Gastrocnemius medialis (tissue), 4 donors: Measurements from ENCODE around the gene SNCG.

Experiments
- POLR2A ChIP-seq, 2 donors: fragments of 450-650 bp; IDR thresholded peaks; one replicate each; pipeline ENCODE4 v1.6.1; 2017; ENCODE audit warnings: antibody characterized with exemption in 2 of 2, mild to moderate bottlenecking in 2 of 2, moderate library complexity in 2 of 2
- TF ChIP-seq, protein P1 (sequence below), 5 experiments: fragments of 450-650 bp in 3 of 5; fragments of 200-600 bp in 2 of 5; sonication (generic) in 2 of 5; IDR thresholded peaks in 4 of 5; conservative IDR thresholded peaks in 1 of 5; 1 replicate in 4 of 5; 2 replicates in 1 of 5; pipeline ENCODE4 v1.5.1; 2016 to 2019; ENCODE audit warnings: antibody characterized with exemption in 5 of 5, mild to moderate bottlenecking in 3 of 5, moderate library complexity in 3 of 5

DNA sequence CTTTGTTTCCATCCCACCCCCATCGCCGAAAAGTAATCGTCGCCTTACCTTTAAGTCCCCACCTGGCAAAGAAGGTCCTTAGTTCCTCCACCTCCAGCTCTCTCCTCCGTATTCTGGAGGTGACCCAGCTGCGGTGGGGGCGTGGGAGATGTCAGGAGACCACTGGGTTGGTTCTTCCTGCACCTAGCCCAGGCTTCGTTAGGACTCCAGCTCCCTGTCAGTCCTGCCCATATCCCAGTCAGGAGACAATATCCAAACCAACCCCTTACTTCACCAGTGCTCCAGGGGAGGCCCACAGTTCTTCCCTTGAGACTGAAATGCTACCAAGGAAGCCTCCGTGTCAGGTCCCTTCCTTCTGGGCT lies 10.6 kb downstream of the SNCG start:
- TF ChIP-seq, protein P1, sequence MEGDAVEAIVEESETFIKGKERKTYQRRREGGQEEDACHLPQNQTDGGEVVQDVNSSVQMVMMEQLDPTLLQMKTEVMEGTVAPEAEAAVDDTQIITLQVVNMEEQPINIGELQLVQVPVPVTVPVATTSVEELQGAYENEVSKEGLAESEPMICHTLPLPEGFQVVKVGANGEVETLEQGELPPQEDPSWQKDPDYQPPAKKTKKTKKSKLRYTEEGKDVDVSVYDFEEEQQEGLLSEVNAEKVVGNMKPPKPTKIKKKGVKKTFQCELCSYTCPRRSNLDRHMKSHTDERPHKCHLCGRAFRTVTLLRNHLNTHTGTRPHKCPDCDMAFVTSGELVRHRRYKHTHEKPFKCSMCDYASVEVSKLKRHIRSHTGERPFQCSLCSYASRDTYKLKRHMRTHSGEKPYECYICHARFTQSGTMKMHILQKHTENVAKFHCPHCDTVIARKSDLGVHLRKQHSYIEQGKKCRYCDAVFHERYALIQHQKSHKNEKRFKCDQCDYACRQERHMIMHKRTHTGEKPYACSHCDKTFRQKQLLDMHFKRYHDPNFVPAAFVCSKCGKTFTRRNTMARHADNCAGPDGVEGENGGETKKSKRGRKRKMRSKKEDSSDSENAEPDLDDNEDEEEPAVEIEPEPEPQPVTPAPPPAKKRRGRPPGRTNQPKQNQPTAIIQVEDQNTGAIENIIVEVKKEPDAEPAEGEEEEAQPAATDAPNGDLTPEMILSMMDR (IDR thresholded peaks at IDR 0.05 in 4 of 5, conservative IDR thresholded peaks at IDR 0.05 in 1 of 5), result no peak
- TF ChIP-seq POLR2A (IDR thresholded peaks at IDR 0.05), result no peak
